ENCODE measurements around the gene C2CD5. TPM values are rescaled to one million over a fixed set of nuclear protein-coding genes. Genes with fewer than 3 reads are reported as not detected.

C2CD5 gene
- total RNA-seq, 1 donor from 2014 or later: 115 TPM

Other genes with a start within 250 kb of the C2CD5 start
- 5.2 and 5.3 TPM in 2 replicates for gene ST8SIA1, start 209.8 kb downstream of the C2CD5 start, total RNA-seq
- 285 and 295 TPM in 2 replicates for gene ETNK1, start 80.6 kb upstream of the C2CD5 start, total RNA-seq

All from progenitor cell of endocrine pancreas (in vitro differentiated cells).